Mesendoderm (in vitro differentiated cells): Measurements from ENCODE around the gene CMYA5.

Experiments
- DNase-seq: peaks from one replicate; pipeline ENCODE4 v3.0.0; 2013
- H2AK5ac ChIP-seq: 2 replicates; pipeline ENCODE4 v1.6.1; 2013; ENCODE audit warnings: low read length, inconsistent platforms
- H2BK120ac ChIP-seq: 2 replicates; pipeline ENCODE4 v1.6.1; 2013; ENCODE audit warnings: low read depth, mild to moderate bottlenecking, low read length, moderate library complexity, mixed read lengths
- H2BK15ac ChIP-seq: replicated peaks from 2 replicates; pipeline ENCODE4 v1.6.1; 2013; ENCODE audit warnings: low read depth, mild to moderate bottlenecking, moderate library complexity
- H2BK5ac ChIP-seq: 2 replicates; pipeline ENCODE4 v1.6.1; 2013; ENCODE audit warnings: low read length, inconsistent platforms
- H3K18ac ChIP-seq: 2 replicates; pipeline ENCODE4 v1.6.1; 2013; ENCODE audit warnings: mild to moderate bottlenecking, low read length, mixed read lengths
- H3K23ac ChIP-seq: one replicate; pipeline ENCODE4 v1.6.1; 2013; ENCODE audit warnings: low read length
- H3K27ac ChIP-seq: 2 replicates; pipeline ENCODE4 v1.5.1; 2013; ENCODE audit warnings: low read depth, mild to moderate bottlenecking, inconsistent platforms, low read length, moderate library complexity
- H3K27me3 ChIP-seq: 2 replicates; pipeline ENCODE4 v1.6.1; 2013; ENCODE audit warnings: low read length, control low read depth, mild to moderate bottlenecking, inconsistent platforms; ENCODE audit not compliant: insufficient read depth, poor library complexity
- H3K36me3 ChIP-seq: 2 replicates; pipeline ENCODE4 v1.6.1; 2013; ENCODE audit warnings: low read length, inconsistent platforms; ENCODE audit not compliant: control insufficient read depth, insufficient read depth
- H3K4ac ChIP-seq: one replicate; pipeline ENCODE4 v1.6.1; 2013; ENCODE audit warnings: low read depth, mild to moderate bottlenecking, low read length, moderate library complexity
- H3K4me1 ChIP-seq: 2 replicates; pipeline ENCODE4 v1.6.1; 2013; ENCODE audit warnings: low read depth, low read length, inconsistent platforms; ENCODE audit not compliant: control insufficient read depth
- H3K4me2 ChIP-seq: 2 replicates; pipeline ENCODE4 v1.6.1; 2013; ENCODE audit warnings: low read length
- H3K4me3 ChIP-seq: 2 replicates; pipeline ENCODE4 v1.5.1; 2013; ENCODE audit warnings: mild to moderate bottlenecking, low read length
- H3K56ac ChIP-seq: one replicate; pipeline ENCODE4 v1.6.1; 2013; ENCODE audit warnings: low read length
- H3K79me1 ChIP-seq: 2 replicates; pipeline ENCODE4 v1.6.1; 2013; ENCODE audit warnings: low read length, inconsistent platforms
- H3K79me2 ChIP-seq: 2 replicates; pipeline ENCODE4 v1.6.1; 2013; ENCODE audit warnings: mild to moderate bottlenecking, low read length; ENCODE audit not compliant: control insufficient read depth, insufficient read depth
- H3K9ac ChIP-seq: 2 replicates; pipeline ENCODE4 v1.6.1; 2013; ENCODE audit warnings: low read length, inconsistent platforms
- H4K5ac ChIP-seq: one replicate; pipeline ENCODE4 v1.6.1; 2013; ENCODE audit warnings: low read length
- H4K8ac ChIP-seq: one replicate; pipeline ENCODE4 v1.6.1; 2013; ENCODE audit warnings: low read depth, mild to moderate bottlenecking, control low read depth, low read length, moderate library complexity
- WGBS: extraction: QIAGEN DNeasy Blood & Tissue Kit; methylation state at CpG from one replicate; pipeline ENCODE4 v1.1.7; 2013; ENCODE audit warnings: low lambda C conversion rate, missing lambda C conversion rate; ENCODE audit not compliant: insufficient coverage; ENCODE audit errors: extremely low coverage; 5-methylcytosine and 5-hydroxymethylcytosine counted together

Gene CMYA5

GRCh38 chr5:79793304-79793703 is 103.7 kb downstream of the CMYA5 start:
- Histone ChIP-seq H3K23ac (no peak overlapping the region), H3K36me3 (no peaks in the 10 kb centered on the region), H2BK15ac (no peak overlapping the region), H3K4me2 (no peak overlapping the region), H3K4ac (no peak overlapping the region), H2AK5ac (no peak overlapping the region), H2BK120ac (no peak overlapping the region), H3K4me3 (no peak overlapping the region), H4K5ac (no peak overlapping the region), H4K8ac (no peak overlapping the region), H3K18ac (no peak overlapping the region), H3K27me3 (no peaks in the 10 kb centered on the region), H3K79me2 (no peaks in the 10 kb centered on the region), H3K27ac (no peak overlapping the region), H3K79me1 (no peaks in the 10 kb centered on the region), H3K9ac (no peak overlapping the region), H3K4me1 (peaks cover 3% of the 10 kb centered on the region), H3K56ac (no peak overlapping the region), H2BK5ac (no peak overlapping the region)
- whole genome bisulfite sequencing = no CpG with 5 or more reads among the region's 7 CpGs
- DNase-seq = no peak

DNA sequence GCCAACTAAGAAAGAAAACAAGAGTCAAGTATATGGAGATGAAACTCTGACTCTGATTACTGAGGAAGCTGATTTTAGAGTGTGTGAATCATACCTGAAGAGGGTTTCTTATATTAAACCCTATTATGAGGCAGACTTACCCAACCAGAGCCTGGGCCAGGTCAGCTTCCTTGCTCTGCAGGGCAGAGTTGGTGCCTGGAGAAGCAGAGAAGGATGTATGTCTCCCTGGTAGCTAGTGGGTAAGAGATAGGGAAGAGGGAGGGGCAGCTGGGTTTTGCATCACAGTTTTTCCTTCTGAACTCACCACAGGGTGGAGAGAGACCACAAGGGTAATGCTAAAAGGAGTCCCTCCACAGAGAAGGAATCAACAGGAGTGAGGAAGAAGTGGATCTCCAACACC is 104.1 kb downstream of the CMYA5 start:
- no peak overlapping the region for H4K8ac ChIP-seq
- DNase-seq = no peak
- no peak overlapping the region for H4K5ac ChIP-seq
- H2BK5ac ChIP-seq = no peak overlapping the region
- no peak overlapping the region for H2AK5ac ChIP-seq
- H3K4me3 ChIP-seq = no peak overlapping the region
- H3K79me2 ChIP-seq = no peaks in the 10 kb centered on the region
- no peak overlapping the region for H2BK15ac ChIP-seq
- no peak overlapping the region for H2BK120ac ChIP-seq
- no peaks in the 10 kb centered on the region for H3K27me3 ChIP-seq
- H3K4ac ChIP-seq = no peak overlapping the region
- no peak overlapping the region for H3K27ac ChIP-seq
- H3K23ac ChIP-seq = no peak overlapping the region
- no peak overlapping the region for H3K18ac ChIP-seq
- no peak overlapping the region for H3K4me2 ChIP-seq
- no peaks in the 10 kb centered on the region for H3K79me1 ChIP-seq
- H3K56ac ChIP-seq = no peak overlapping the region
- peaks cover 3% of the 10 kb centered on the region for H3K4me1 ChIP-seq
- no peaks in the 10 kb centered on the region for H3K36me3 ChIP-seq
- H3K9ac ChIP-seq = no peak overlapping the region

GRCh38 chr5:79794347-79794746 is 104.7 kb downstream of the CMYA5 start:
- H3K27ac ChIP-seq = no peak overlapping the region
- H3K4me3 ChIP-seq = no peak overlapping the region
- H4K8ac ChIP-seq = no peak overlapping the region
- H2BK5ac ChIP-seq = no peak overlapping the region
- H3K4me1 ChIP-seq = peaks cover 3% of the 10 kb centered on the region
- H2BK120ac ChIP-seq = no peak overlapping the region
- H3K27me3 ChIP-seq = no peaks in the 10 kb centered on the region
- no peaks in the 10 kb centered on the region for H3K36me3 ChIP-seq
- no peak overlapping the region for H3K4me2 ChIP-seq
- H3K56ac ChIP-seq = no peak overlapping the region
- H3K23ac ChIP-seq = no peak overlapping the region
- DNase-seq = no peak
- H3K4ac ChIP-seq = no peak overlapping the region
- no peak overlapping the region for H4K5ac ChIP-seq
- no peaks in the 10 kb centered on the region for H3K79me1 ChIP-seq
- no peak overlapping the region for H2BK15ac ChIP-seq
- H3K9ac ChIP-seq = no peak overlapping the region
- no peak overlapping the region for H3K18ac ChIP-seq
- no CpG with 5 or more reads among the region's 3 CpGs for WGBS
- no peaks in the 10 kb centered on the region for H3K79me2 ChIP-seq
- H2AK5ac ChIP-seq = no peak overlapping the region

DNA sequence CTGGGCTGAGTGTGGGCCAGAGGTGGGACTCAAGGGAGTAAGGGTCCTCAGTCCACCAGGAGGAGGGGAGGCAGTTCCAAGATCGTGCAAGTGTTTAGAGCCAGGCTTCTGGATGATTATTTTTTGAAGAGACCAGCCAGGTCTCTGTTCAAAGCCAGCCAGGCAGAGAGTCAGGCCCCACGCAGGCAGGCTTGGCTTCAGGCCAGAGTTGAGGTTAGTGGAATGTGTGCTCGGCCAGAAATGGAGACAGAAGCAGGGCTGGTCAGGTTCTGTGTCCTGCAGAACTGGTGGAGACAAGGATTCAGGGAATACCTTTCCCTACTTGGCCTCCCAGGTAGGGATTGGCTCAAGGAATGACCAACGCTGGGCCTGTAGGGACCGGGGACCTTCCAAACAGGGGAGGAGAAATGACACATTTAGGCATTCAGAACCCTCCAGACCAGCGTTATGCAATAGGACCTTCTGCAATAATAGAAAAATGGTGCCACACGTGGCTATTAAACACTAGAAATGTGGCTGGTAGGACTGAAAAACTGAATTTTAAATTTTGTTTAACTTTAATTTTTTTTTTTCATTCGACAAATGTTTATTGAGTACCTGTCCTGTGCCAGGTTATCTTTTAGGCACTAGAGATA is 106.2 kb downstream of the CMYA5 start:
- Histone ChIP-seq H2BK120ac (no peak overlapping the region), H3K79me1 (no peaks in the 10 kb centered on the region), H4K8ac (no peak overlapping the region), H3K79me2 (no peaks in the 10 kb centered on the region), H4K5ac (no peak overlapping the region), H3K4me3 (no peak overlapping the region), H3K9ac (no peak overlapping the region), H3K23ac (no peak overlapping the region), H3K4ac (no peak overlapping the region), H3K18ac (no peak overlapping the region), H3K27ac (no peak overlapping the region), H3K36me3 (no peaks in the 10 kb centered on the region), H3K56ac (no peak overlapping the region), H2AK5ac (no peak overlapping the region), H2BK5ac (no peak overlapping the region), H2BK15ac (no peak overlapping the region), H3K27me3 (no peaks in the 10 kb centered on the region), H3K4me1 (peaks cover 3% of the 10 kb centered on the region), H3K4me2 (no peak overlapping the region)
- WGBS = no CpG with 5 or more reads among the region's 8 CpGs
- no peak for DNase-seq

- Histone ChIP-seq H2AK5ac (no peak overlapping the region), H3K36me3 (no peaks in the 10 kb centered on the region), H3K23ac (no peak overlapping the region), H4K8ac (no peak overlapping the region), H2BK5ac (no peak overlapping the region), H3K27ac (no peak overlapping the region), H4K5ac (no peak overlapping the region), H3K9ac (no peak overlapping the region), H3K56ac (no peak overlapping the region), H3K4me1 (peaks cover 3% of the 10 kb centered on the region), H3K4ac (no peak overlapping the region), H3K4me3 (no peak overlapping the region), H3K18ac (no peak overlapping the region), H2BK15ac (no peak overlapping the region), H2BK120ac (no peak overlapping the region), H3K79me2 (no peaks in the 10 kb centered on the region), H3K79me1 (no peaks in the 10 kb centered on the region), H3K4me2 (no peak overlapping the region), H3K27me3 (no peaks in the 10 kb centered on the region)
- no peak for DNase-seq
- no CpG with 5 or more reads among the region's 7 CpGs for WGBS
These were observed 109.4 kb downstream of the CMYA5 start for GRCh38 chr5:79798893-79799590.
